Panc1 (cell line): Measurements from ENCODE around the gene DNPH1.

ENCODE experiments used
- CTCF ChIP-seq: fragments of 450-650 bp; IDR thresholded peaks from 2 replicates; pipeline ENCODE4 v1.5.1; 2017; ENCODE audit warnings: mild to moderate bottlenecking
- POLR2AphosphoS5 ChIP-seq: IDR thresholded peaks from 2 replicates; pipeline ENCODE4 v1.6.1; 2012; ENCODE audit warnings: mild to moderate bottlenecking, low read depth, low read length, moderate library complexity
- SIN3A ChIP-seq: IDR thresholded peaks from 2 replicates; pipeline ENCODE4 v1.6.1; 2012; ENCODE audit warnings: low read depth, mild to moderate bottlenecking, low read length, moderate library complexity, borderline replicate concordance; ENCODE audit not compliant: insufficient read depth
- TCF7L2 ChIP-seq: IDR thresholded peaks from 2 replicates; pipeline ENCODE4 v1.6.1; 2011; ENCODE audit warnings: mild to moderate bottlenecking, low read depth, low read length, inconsistent platforms
- TF ChIP-seq, protein P1 (sequence below), 2 experiments: IDR thresholded peaks; 2 replicates each; pipeline ENCODE4 v1.6.1; 2011 to 2012; ENCODE audit warnings: low read depth in 2 of 2, control low read depth in 1 of 2, low read length in 1 of 2, mild to moderate bottlenecking in 1 of 2, moderate library complexity in 1 of 2; ENCODE audit not compliant: insufficient read depth in 1 of 2

DNA sequence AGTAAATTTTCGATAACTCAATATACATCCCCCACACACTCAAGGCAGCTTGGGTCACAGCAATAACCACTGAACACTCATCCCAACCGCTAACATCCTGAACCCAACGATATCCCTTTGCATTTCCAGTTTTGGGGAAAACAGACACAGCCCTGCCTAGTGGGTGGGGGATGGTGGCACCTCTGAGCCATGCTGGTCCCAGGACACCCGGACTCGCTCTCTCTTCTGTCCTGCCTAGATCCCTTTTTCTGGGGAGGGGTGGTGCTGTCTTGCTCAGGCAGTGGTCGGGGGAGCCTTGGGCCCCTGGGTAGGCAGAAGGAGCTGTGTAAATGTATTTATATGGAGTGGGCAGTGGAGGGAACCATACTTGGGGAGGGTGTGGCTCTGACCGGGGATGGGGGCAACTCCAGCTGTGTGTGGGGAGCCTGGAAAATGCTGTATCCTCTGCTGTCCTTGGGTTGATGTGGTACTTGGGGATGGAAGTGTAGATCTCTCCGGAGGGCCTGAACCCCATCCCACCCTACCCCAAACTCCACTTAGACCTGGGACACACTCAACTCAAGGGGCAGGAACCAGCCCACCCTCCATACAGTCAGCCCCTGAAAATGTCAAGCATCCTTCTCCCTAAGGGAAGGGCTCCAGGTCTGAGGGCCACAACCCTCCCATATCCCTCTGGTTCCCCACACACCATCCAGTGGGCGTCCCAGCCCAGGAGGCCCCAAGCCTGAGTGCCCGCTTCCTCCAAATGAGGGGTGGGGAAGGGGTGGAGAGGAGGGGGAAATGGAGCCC lies 45.0 kb upstream of the DNPH1 start:
- TF ChIP-seq CTCF (no peak), POLR2AphosphoS5 (no peak), SIN3A (no peak), TCF7L2 (no peak)
- TF ChIP-seq, protein P1, sequence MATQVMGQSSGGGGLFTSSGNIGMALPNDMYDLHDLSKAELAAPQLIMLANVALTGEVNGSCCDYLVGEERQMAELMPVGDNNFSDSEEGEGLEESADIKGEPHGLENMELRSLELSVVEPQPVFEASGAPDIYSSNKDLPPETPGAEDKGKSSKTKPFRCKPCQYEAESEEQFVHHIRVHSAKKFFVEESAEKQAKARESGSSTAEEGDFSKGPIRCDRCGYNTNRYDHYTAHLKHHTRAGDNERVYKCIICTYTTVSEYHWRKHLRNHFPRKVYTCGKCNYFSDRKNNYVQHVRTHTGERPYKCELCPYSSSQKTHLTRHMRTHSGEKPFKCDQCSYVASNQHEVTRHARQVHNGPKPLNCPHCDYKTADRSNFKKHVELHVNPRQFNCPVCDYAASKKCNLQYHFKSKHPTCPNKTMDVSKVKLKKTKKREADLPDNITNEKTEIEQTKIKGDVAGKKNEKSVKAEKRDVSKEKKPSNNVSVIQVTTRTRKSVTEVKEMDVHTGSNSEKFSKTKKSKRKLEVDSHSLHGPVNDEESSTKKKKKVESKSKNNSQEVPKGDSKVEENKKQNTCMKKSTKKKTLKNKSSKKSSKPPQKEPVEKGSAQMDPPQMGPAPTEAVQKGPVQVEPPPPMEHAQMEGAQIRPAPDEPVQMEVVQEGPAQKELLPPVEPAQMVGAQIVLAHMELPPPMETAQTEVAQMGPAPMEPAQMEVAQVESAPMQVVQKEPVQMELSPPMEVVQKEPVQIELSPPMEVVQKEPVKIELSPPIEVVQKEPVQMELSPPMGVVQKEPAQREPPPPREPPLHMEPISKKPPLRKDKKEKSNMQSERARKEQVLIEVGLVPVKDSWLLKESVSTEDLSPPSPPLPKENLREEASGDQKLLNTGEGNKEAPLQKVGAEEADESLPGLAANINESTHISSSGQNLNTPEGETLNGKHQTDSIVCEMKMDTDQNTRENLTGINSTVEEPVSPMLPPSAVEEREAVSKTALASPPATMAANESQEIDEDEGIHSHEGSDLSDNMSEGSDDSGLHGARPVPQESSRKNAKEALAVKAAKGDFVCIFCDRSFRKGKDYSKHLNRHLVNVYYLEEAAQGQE (IDR thresholded peaks at IDR 0.05; ENCODE audit: insufficient read depth in 1 of 2, low read depth in 2 of 2, low read length in 1 of 2), result no peak
